ENCODE results near the gene SLC10A7. TPM values are rescaled to one million over a fixed set of nuclear protein-coding genes. Genes with fewer than 3 reads are reported as not detected.

SLC10A7 gene
- total RNA-seq, 2 donors from 2014 or later, result 4.0 to 5.2 TPM

GRCh38 chr4:146236216-146236615 is 285.5 kb downstream of the SLC10A7 start:
- peaks cover 0 to 27% of the 10 kb centered on the region in 2 donors for H3K4me1 ChIP-seq
- H3K9me3 ChIP-seq, result peaks cover 0 to 9% of the 10 kb centered on the region in 2 donors
- H3K36me3 ChIP-seq, result no peaks in the 10 kb centered on the region
- H3K27ac ChIP-seq, result peak overlapping the region in 1 of 2 donors; percentile 14
- no peak for TF ChIP-seq CTCF (IDR thresholded peaks at IDR 0.05)
- no peak overlapping the region for H3K4me3 ChIP-seq
- no peak for DNase-seq (ENCODE audit: low spot score)
- H3K27me3 ChIP-seq, result no peaks in the 10 kb centered on the region

GRCh38 chr4:146235654-146236177 is 286.0 kb downstream of the SLC10A7 start:
- Histone ChIP-seq H3K27me3 (no peaks in the 10 kb centered on the region), H3K36me3 (no peaks in the 10 kb centered on the region), H3K27ac (peak overlapping the region in 1 of 2 donors; percentile 14), H3K4me1 (peaks cover 0 to 25% of the 10 kb centered on the region in 2 donors), H3K9me3 (peaks cover 0 to 9% of the 10 kb centered on the region in 2 donors), H3K4me3 (no peak overlapping the region)
- TF ChIP-seq CTCF (IDR thresholded peaks at IDR 0.05), result no peak
- DNase-seq (ENCODE audit: low spot score), result no peak

GRCh38 chr4:146232131-146232722 is 289.5 kb downstream of the SLC10A7 start:
- H3K4me1 ChIP-seq, result peaks cover 0 to 14% of the 10 kb centered on the region in 2 donors
- DNase-seq (ENCODE audit: low spot score), result no peak
- H3K27me3 ChIP-seq, result no peaks in the 10 kb centered on the region
- peaks cover 0 to 9% of the 10 kb centered on the region in 2 donors for H3K9me3 ChIP-seq
- no peak overlapping the region for H3K4me3 ChIP-seq
- no peaks in the 10 kb centered on the region for H3K36me3 ChIP-seq
- no peak overlapping the region for H3K27ac ChIP-seq
- TF ChIP-seq CTCF (IDR thresholded peaks at IDR 0.05), result no peak

- Histone ChIP-seq H3K36me3 (no peaks in the 10 kb centered on the region), H3K27ac (no peak overlapping the region), H3K4me1 (peaks cover 0 to under 1% of the 10 kb centered on the region in 2 donors), H3K9me3 (peaks cover 0 to 9% of the 10 kb centered on the region in 2 donors), H3K4me3 (no peak overlapping the region), H3K27me3 (no peaks in the 10 kb centered on the region)
- no peak for TF ChIP-seq CTCF (IDR thresholded peaks at IDR 0.05)
- DNase-seq (ENCODE audit: low spot score), result no peak
Observed at GRCh38 chr4:146229406-146229805, 292.3 kb downstream of the SLC10A7 start.

GRCh38 chr4:146224326-146224966 is 297.3 kb downstream of the SLC10A7 start:
- H3K27me3 ChIP-seq, result no peaks in the 10 kb centered on the region
- no peak overlapping the region for H3K4me3 ChIP-seq
- no peak for DNase-seq (ENCODE audit: low spot score)
- H3K36me3 ChIP-seq, result no peaks in the 10 kb centered on the region
- no peak for TF ChIP-seq CTCF (IDR thresholded peaks at IDR 0.05)
- H3K4me1 ChIP-seq, result no peaks in the 10 kb centered on the region
- peak overlapping the region in 1 of 2 donors; percentile 17 for H3K27ac ChIP-seq
- no peaks in the 10 kb centered on the region for H3K9me3 ChIP-seq

All from right atrium auricular region (tissue), 2 donors.